SK-N-SH (cell line): ENCODE results near the gene SPINK8. TPM values are rescaled to one million over a fixed set of nuclear protein-coding genes. Genes with fewer than 3 reads are reported as not detected.

Source experiments
- CTCF ChIA-PET: fragments of 300-600, 350-600 bp; formaldehyde crosslinking; extraction: SDS; loops from one replicate; lab custom pipeline; 2021; lab: Yijun Ruan, JAX
- POLR2A ChIA-PET: fragments of 350-600 bp; sonication (Branson Sonifier 250); formaldehyde crosslinking; extraction: SDS; loops from one replicate; lab custom pipeline; 2020; ENCODE audit warnings: antibody characterized with exemption, inconsistent platforms; lab: Yijun Ruan, JAX
- DNase-seq: peaks from one replicate; pipeline ENCODE4 v3.0.0; 2012
- H2AFZ ChIP-seq: fragments of 200-600 bp; sonication (generic); 2 replicates; pipeline ENCODE4 v1.8.1; 2016; ENCODE audit warnings: antibody characterized with exemption, mild to moderate bottlenecking, low read depth
- H3F3A ChIP-seq: fragments of 200-600 bp; sonication (generic); replicated peaks from 2 replicates; pipeline ENCODE3; 2016; ENCODE audit warnings: antibody characterized with exemption, mild to moderate bottlenecking; ENCODE audit not compliant: insufficient read depth
- H3K27ac ChIP-seq, 2 experiments: fragments of 200-500 bp in 1 of 2; fragments of 200-600 bp in 1 of 2; sonication (Bioruptor generic) in 1 of 2; sonication (generic), shearing (Covaris generic) in 1 of 2; 2 replicates each; pipeline versions ENCODE4 v1.5.1 to v1.6.1; 2014 to 2016; ENCODE audit warnings: low read depth in 2 of 2, inconsistent platforms in 1 of 2, low read length in 1 of 2, mild to moderate bottlenecking in 1 of 2, mixed read lengths in 1 of 2
- H3K27me3 ChIP-seq: fragments of 200-600 bp; sonication (generic), shearing (Covaris generic); 2 replicates; pipeline ENCODE4 v1.6.1; 2016; ENCODE audit warnings: mixed run types; ENCODE audit not compliant: insufficient read depth
- H3K36me3 ChIP-seq, 2 experiments: fragments of 200-500 bp in 1 of 2; fragments of 200-600 bp in 1 of 2; sonication (Bioruptor generic) in 1 of 2; sonication (generic) in 1 of 2; replicated peaks in 1 of 2; 2 replicates each; pipeline versions ENCODE3 to v1.5.1; 2014 to 2016; ENCODE audit warnings: low read length in 1 of 2, mild to moderate bottlenecking in 1 of 2; ENCODE audit not compliant: insufficient read depth in 2 of 2, control insufficient read depth in 1 of 2
- H3K4me1 ChIP-seq, 2 experiments: fragments of 200-500 bp in 1 of 2; fragments of 200-600 bp in 1 of 2; sonication (Bioruptor generic) in 1 of 2; sonication (generic), shearing (Covaris generic) in 1 of 2; 2 replicates each; pipeline versions ENCODE4 v1.5.1 to v1.6.1; 2014 to 2016; ENCODE audit warnings: low read depth in 1 of 2, low read length in 1 of 2, mixed run types in 1 of 2; ENCODE audit not compliant: insufficient read depth in 2 of 2, control insufficient read depth in 1 of 2
- H3K4me2 ChIP-seq: fragments of 200-600 bp; sonication (generic), shearing (Covaris generic); 2 replicates; pipeline ENCODE4 v1.6.1; 2017; ENCODE audit warnings: mixed run types
- H3K4me3 ChIP-seq, 2 experiments: fragments of 200-500 bp in 1 of 2; fragments of 200-600 bp in 1 of 2; sonication (Bioruptor generic) in 1 of 2; sonication (generic), shearing (Covaris generic) in 1 of 2; 2 replicates each; pipeline versions ENCODE4 v1.5.1 to v1.8.1; 2014 to 2016; ENCODE audit warnings: low read depth in 2 of 2, inconsistent platforms in 1 of 2, low read length in 1 of 2, mild to moderate bottlenecking in 1 of 2, mixed read lengths in 1 of 2, moderate library complexity in 1 of 2
- H3K79me2 ChIP-seq: fragments of 200-600 bp; sonication (generic); 2 replicates; pipeline ENCODE4 v1.8.1; 2017; ENCODE audit warnings: mild to moderate bottlenecking; ENCODE audit not compliant: insufficient read depth
- H3K9ac ChIP-seq: fragments of 200-600 bp; sonication (generic); 2 replicates; pipeline ENCODE4 v1.6.1; 2017; ENCODE audit warnings: mixed run types
- H3K9me2 ChIP-seq: fragments of 200-600 bp; sonication (generic); 2 replicates; pipeline ENCODE4 v1.6.1; 2017; ENCODE audit warnings: mixed run types
- H3K9me3 ChIP-seq: fragments of 200-600 bp; sonication (generic); 2 replicates; pipeline ENCODE4 v1.6.1; 2017; ENCODE audit warnings: mixed run types, mild to moderate bottlenecking, moderate library complexity
- H4K20me1 ChIP-seq: fragments of 200-600 bp; sonication (generic); 2 replicates; pipeline ENCODE4 v1.6.1; 2017; ENCODE audit warnings: mild to moderate bottlenecking, mixed run types; ENCODE audit not compliant: insufficient read depth
- CHD2 ChIP-seq: fragments of 150-350 bp; IDR thresholded peaks from 2 replicates; pipeline ENCODE4 v1.6.1; 2018; ENCODE audit warnings: low read length; ENCODE audit not compliant: partially characterized antibody
- EP300 ChIP-seq, 2 experiments: IDR thresholded peaks; 2 replicates each; pipeline versions ENCODE4 v1.4.0 to v1.6.1; 2012; ENCODE audit warnings: borderline replicate concordance in 1 of 2, low read depth in 1 of 2, low read length in 1 of 2
- EZH2phosphoT487 ChIP-seq: fragments of 200-600 bp; sonication (generic); IDR thresholded peaks from 2 replicates; pipeline ENCODE4 v1.6.1; 2017; ENCODE audit warnings: low read depth, mixed run types, mild to moderate bottlenecking, antibody characterized with exemption, moderate library complexity, borderline replicate concordance
- FOXJ3 ChIP-seq: sonication (generic); formaldehyde crosslinking; IDR thresholded peaks from 2 replicates; pipeline ENCODE4 v1.5.1; 2020; ENCODE audit warnings: mild to moderate bottlenecking, missing genetic modification reagents
- FOXM1 ChIP-seq: IDR thresholded peaks from 2 replicates; pipeline ENCODE4 v1.4.0; 2012; ENCODE audit warnings: low read depth, mild to moderate bottlenecking
- MXI1 ChIP-seq: IDR thresholded peaks from 2 replicates; pipeline ENCODE4 v1.6.1; 2012; ENCODE audit warnings: mild to moderate bottlenecking, low read depth, low read length, improper control_type of control experiment
- NFIC ChIP-seq: IDR thresholded peaks from 2 replicates; pipeline ENCODE4 v1.4.0; 2012; ENCODE audit warnings: borderline replicate concordance
- NRF1 ChIP-seq: IDR thresholded peaks from 2 replicates; pipeline ENCODE4 v1.6.1; 2012; ENCODE audit warnings: low read depth, mild to moderate bottlenecking, low read length
- RAD21 ChIP-seq: IDR thresholded peaks from 2 replicates; pipeline ENCODE4 v1.6.1; 2012; ENCODE audit warnings: mild to moderate bottlenecking, low read length
- RCOR1 ChIP-seq: fragments of 150-350 bp; IDR thresholded peaks from 2 replicates; pipeline ENCODE4 v1.6.1; 2017; ENCODE audit warnings: antibody characterized with exemption, low read length
- TAF1 ChIP-seq: IDR thresholded peaks from 2 replicates; pipeline ENCODE4 v1.6.1; 2012; ENCODE audit warnings: low read depth, mild to moderate bottlenecking, low read length, moderate library complexity, borderline replicate concordance
- polyA plus RNA-seq, 3 experiments: library from polyadenylated mRNA; depleted of rRNA; stranded (reverse); fragments of >200 nt; gene quantifications; 2 replicates each; pipeline ENCODE4 v1.2.3, GENCODE V29; 2012
- TF ChIP-seq, protein P1 (sequence below): IDR thresholded peaks from 2 replicates; pipeline ENCODE4 v1.4.0; 2012; ENCODE audit warnings: low read depth
- TF ChIP-seq, protein P2 (sequence below): fragments of 200-600 bp; sonication (generic); IDR thresholded peaks from 2 replicates; pipeline ENCODE4 v1.6.1; 2017; ENCODE audit warnings: antibody characterized with exemption, mild to moderate bottlenecking, moderate library complexity
- TF ChIP-seq, protein P3 (sequence below): IDR thresholded peaks from 2 replicates; pipeline ENCODE4 v1.4.0; 2012; ENCODE audit warnings: low read depth, borderline replicate concordance
- TF ChIP-seq, protein P4 (sequence below): fragments of 150-350 bp; IDR thresholded peaks from 2 replicates; pipeline ENCODE4 v1.6.1; 2017; ENCODE audit warnings: antibody characterized with exemption, low read length, low read depth, borderline replicate concordance
- TF ChIP-seq, protein P5 (sequence below): IDR thresholded peaks from 2 replicates; pipeline ENCODE4 v1.4.0; 2012; ENCODE audit warnings: low read depth, borderline replicate concordance
- TF ChIP-seq, protein P6 (sequence below): IDR thresholded peaks from 2 replicates; pipeline ENCODE4 v1.6.1; 2012; ENCODE audit warnings: mild to moderate bottlenecking, low read depth, low read length, moderate library complexity

Gene SPINK8
- polyA plus RNA-seq, 1 of the 3 experiments (the other 2 are of a cell fraction) = not detected

DNA sequence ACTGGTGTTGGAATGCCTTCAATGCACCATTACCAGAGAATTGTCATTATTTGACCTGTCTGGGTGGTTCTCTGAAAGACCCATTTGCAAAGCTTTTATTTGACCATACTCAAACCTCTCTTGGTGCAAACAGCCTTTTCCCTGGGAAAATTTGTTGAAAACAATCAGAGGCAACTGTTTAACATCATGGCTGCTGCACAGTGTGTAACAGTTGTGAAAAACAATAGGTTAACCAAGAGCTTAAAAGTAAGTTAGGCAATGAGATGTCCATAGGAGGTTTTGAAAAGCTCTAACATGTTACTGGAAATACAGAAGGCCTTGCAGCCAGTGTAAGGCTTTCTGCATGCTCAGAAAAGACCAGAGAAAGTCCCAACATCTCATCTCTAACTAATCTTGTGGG is 18.9 kb downstream of the SPINK8 start:
- DNase-seq = no peak
- CTCF ChIA-PET = interaction anchor here (1.0 to 2.0 kb wide), 2 partner anchors 14 to 121 kb away, joined by 3 to 11 read pairs; no protein-coding TSS in a partner anchor
- Histone ChIP-seq H3F3A (no peaks in the 10 kb centered on the region), H3K27me3 (no peaks in the 10 kb centered on the region), H2AFZ (no peak overlapping the region), H4K20me1 (no peaks in the 10 kb centered on the region), H3K9me2 (no peaks in the 10 kb centered on the region), H3K79me2 (no peaks in the 10 kb centered on the region), H3K36me3 (no peaks in the 10 kb centered on the region), H3K4me1 (no peaks in the 10 kb centered on the region), H3K27ac (no peak overlapping the region), H3K9me3 (no peaks in the 10 kb centered on the region), H3K9ac (no peak overlapping the region), H3K4me2 (no peak overlapping the region), H3K4me3 (no peak overlapping the region)
- POLR2A ChIA-PET = no interaction called here
- TF ChIP-seq, protein P1, sequence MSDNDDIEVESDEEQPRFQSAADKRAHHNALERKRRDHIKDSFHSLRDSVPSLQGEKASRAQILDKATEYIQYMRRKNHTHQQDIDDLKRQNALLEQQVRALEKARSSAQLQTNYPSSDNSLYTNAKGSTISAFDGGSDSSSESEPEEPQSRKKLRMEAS = no peak
- no peak for TF ChIP-seq EZH2phosphoT487
- TF ChIP-seq TAF1 = no peak
- TF ChIP-seq, protein P2, sequence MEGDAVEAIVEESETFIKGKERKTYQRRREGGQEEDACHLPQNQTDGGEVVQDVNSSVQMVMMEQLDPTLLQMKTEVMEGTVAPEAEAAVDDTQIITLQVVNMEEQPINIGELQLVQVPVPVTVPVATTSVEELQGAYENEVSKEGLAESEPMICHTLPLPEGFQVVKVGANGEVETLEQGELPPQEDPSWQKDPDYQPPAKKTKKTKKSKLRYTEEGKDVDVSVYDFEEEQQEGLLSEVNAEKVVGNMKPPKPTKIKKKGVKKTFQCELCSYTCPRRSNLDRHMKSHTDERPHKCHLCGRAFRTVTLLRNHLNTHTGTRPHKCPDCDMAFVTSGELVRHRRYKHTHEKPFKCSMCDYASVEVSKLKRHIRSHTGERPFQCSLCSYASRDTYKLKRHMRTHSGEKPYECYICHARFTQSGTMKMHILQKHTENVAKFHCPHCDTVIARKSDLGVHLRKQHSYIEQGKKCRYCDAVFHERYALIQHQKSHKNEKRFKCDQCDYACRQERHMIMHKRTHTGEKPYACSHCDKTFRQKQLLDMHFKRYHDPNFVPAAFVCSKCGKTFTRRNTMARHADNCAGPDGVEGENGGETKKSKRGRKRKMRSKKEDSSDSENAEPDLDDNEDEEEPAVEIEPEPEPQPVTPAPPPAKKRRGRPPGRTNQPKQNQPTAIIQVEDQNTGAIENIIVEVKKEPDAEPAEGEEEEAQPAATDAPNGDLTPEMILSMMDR = no peak
- TF ChIP-seq CHD2 = no peak
- no peak for TF ChIP-seq RCOR1
- no peak for TF ChIP-seq NFIC
- no peak for TF ChIP-seq EP300 (IDR thresholded peaks at IDR 0.05; ENCODE audit: borderline replicate concordance in 1 of 2, low read depth in 1 of 2, low read length in 1 of 2)
- TF ChIP-seq, protein P3, sequence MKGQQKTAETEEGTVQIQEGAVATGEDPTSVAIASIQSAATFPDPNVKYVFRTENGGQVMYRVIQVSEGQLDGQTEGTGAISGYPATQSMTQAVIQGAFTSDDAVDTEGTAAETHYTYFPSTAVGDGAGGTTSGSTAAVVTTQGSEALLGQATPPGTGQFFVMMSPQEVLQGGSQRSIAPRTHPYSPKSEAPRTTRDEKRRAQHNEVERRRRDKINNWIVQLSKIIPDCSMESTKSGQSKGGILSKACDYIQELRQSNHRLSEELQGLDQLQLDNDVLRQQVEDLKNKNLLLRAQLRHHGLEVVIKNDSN = no peak
- no peak for TF ChIP-seq NRF1
- TF ChIP-seq, protein P4, sequence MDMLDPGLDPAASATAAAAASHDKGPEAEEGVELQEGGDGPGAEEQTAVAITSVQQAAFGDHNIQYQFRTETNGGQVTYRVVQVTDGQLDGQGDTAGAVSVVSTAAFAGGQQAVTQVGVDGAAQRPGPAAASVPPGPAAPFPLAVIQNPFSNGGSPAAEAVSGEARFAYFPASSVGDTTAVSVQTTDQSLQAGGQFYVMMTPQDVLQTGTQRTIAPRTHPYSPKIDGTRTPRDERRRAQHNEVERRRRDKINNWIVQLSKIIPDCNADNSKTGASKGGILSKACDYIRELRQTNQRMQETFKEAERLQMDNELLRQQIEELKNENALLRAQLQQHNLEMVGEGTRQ = no peak
- TF ChIP-seq FOXM1 = no peak
- TF ChIP-seq, protein P5, sequence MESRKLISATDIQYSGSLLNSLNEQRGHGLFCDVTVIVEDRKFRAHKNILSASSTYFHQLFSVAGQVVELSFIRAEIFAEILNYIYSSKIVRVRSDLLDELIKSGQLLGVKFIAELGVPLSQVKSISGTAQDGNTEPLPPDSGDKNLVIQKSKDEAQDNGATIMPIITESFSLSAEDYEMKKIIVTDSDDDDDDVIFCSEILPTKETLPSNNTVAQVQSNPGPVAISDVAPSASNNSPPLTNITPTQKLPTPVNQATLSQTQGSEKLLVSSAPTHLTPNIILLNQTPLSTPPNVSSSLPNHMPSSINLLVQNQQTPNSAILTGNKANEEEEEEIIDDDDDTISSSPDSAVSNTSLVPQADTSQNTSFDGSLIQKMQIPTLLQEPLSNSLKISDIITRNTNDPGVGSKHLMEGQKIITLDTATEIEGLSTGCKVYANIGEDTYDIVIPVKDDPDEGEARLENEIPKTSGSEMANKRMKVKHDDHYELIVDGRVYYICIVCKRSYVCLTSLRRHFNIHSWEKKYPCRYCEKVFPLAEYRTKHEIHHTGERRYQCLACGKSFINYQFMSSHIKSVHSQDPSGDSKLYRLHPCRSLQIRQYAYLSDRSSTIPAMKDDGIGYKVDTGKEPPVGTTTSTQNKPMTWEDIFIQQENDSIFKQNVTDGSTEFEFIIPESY = no peak
- TF ChIP-seq, protein P6, sequence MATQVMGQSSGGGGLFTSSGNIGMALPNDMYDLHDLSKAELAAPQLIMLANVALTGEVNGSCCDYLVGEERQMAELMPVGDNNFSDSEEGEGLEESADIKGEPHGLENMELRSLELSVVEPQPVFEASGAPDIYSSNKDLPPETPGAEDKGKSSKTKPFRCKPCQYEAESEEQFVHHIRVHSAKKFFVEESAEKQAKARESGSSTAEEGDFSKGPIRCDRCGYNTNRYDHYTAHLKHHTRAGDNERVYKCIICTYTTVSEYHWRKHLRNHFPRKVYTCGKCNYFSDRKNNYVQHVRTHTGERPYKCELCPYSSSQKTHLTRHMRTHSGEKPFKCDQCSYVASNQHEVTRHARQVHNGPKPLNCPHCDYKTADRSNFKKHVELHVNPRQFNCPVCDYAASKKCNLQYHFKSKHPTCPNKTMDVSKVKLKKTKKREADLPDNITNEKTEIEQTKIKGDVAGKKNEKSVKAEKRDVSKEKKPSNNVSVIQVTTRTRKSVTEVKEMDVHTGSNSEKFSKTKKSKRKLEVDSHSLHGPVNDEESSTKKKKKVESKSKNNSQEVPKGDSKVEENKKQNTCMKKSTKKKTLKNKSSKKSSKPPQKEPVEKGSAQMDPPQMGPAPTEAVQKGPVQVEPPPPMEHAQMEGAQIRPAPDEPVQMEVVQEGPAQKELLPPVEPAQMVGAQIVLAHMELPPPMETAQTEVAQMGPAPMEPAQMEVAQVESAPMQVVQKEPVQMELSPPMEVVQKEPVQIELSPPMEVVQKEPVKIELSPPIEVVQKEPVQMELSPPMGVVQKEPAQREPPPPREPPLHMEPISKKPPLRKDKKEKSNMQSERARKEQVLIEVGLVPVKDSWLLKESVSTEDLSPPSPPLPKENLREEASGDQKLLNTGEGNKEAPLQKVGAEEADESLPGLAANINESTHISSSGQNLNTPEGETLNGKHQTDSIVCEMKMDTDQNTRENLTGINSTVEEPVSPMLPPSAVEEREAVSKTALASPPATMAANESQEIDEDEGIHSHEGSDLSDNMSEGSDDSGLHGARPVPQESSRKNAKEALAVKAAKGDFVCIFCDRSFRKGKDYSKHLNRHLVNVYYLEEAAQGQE = no peak
- no peak for TF ChIP-seq FOXJ3 (CRISPR knock-in tag)
- TF ChIP-seq MXI1 = no peak
- no peak for TF ChIP-seq RAD21
